Measurements from ENCODE around the gene MRPS15.

MRPS15 gene

DNA sequence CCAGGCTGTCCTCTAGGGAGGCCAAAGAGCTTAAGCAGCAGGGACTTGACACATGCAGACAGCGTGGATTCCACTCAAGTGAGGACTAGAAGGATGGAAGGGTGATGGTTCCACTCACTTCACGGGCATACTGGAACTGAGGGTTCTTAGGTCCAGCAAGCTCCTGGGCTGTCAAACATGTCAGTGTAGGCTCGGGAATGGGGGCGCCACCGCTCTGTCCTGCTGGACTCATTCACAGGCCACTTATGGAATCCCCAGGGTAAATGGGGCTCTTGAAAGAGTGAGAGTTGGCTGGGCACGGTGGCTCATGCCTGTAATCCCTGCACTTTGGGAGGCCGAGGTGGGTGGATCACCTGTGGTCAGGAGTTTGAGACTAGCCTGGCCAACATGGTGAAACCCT lies 46.2 kb upstream of the MRPS15 start:
- H3F3A ChIP-seq (ENCODE audit: control insufficient read depth, insufficient read depth): no peaks in the 10 kb centered on the region
- no peaks in the 10 kb centered on the region for H3K79me2 ChIP-seq (ENCODE audit: control insufficient read depth, low read length)
- H3K4me2 ChIP-seq (ENCODE audit: low read length): no peak overlapping the region
- H3K9me3 ChIP-seq (ENCODE audit: control insufficient read depth, insufficient read depth, low read length): no peaks in the 10 kb centered on the region
- no peak overlapping the region for H3K27ac ChIP-seq (ENCODE audit: low read depth, low read length)
- no peak for TF ChIP-seq EZH2phosphoT487 (IDR thresholded peaks at IDR 0.05; ENCODE audit: borderline replicate concordance, low read length)
- TF ChIP-seq, protein P1, sequence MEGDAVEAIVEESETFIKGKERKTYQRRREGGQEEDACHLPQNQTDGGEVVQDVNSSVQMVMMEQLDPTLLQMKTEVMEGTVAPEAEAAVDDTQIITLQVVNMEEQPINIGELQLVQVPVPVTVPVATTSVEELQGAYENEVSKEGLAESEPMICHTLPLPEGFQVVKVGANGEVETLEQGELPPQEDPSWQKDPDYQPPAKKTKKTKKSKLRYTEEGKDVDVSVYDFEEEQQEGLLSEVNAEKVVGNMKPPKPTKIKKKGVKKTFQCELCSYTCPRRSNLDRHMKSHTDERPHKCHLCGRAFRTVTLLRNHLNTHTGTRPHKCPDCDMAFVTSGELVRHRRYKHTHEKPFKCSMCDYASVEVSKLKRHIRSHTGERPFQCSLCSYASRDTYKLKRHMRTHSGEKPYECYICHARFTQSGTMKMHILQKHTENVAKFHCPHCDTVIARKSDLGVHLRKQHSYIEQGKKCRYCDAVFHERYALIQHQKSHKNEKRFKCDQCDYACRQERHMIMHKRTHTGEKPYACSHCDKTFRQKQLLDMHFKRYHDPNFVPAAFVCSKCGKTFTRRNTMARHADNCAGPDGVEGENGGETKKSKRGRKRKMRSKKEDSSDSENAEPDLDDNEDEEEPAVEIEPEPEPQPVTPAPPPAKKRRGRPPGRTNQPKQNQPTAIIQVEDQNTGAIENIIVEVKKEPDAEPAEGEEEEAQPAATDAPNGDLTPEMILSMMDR (IDR thresholded peaks at IDR 0.05; ENCODE audit: low read depth, low read length, poor library complexity, severe bottlenecking): no peak
- no peak overlapping the region for H3K4me3 ChIP-seq (ENCODE audit: low read length)
- no peaks in the 10 kb centered on the region for H3K27me3 ChIP-seq (ENCODE audit: control insufficient read depth, low read length)
- H3K36me3 ChIP-seq (ENCODE audit: control insufficient read depth, low read length): no peaks in the 10 kb centered on the region
- H4K20me1 ChIP-seq (ENCODE audit: control insufficient read depth, insufficient read depth, low read depth, low read length): no peaks in the 10 kb centered on the region
- H3K4me1 ChIP-seq (ENCODE audit: control insufficient read depth, low read length): no peaks in the 10 kb centered on the region
- H3K9me2 ChIP-seq (replicated peaks; ENCODE audit: control insufficient read depth, low read length): no peaks in the 10 kb centered on the region

DNA sequence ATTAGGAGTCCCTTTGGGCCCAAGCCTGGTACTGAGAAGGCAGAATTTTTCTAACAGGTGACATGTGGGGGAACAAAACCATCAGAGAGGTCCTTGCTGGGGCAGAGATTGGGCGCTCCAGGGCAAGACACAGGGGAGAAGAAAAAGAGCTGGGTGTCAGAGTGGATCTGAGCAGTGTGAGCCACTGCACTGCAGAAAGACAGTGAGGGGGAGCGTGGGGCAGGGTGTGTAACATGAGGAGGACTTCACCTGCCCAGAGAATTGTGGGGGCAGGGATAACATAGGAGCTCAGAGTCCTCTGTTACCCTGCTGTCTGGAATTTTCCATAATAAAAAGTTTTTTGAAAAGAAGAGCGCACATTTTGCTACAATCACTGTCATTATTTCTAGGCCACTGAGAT lies 44.1 kb upstream of the MRPS15 start:
- Histone ChIP-seq H3K4me2 (ENCODE audit: low read length) (no peak overlapping the region), H3K4me1 (ENCODE audit: control insufficient read depth, low read length) (no peaks in the 10 kb centered on the region), H3F3A (ENCODE audit: control insufficient read depth, insufficient read depth) (no peaks in the 10 kb centered on the region), H3K9me3 (ENCODE audit: control insufficient read depth, insufficient read depth, low read length) (no peaks in the 10 kb centered on the region), H3K27ac (ENCODE audit: low read depth, low read length) (no peak overlapping the region), H3K4me3 (ENCODE audit: low read length) (no peak overlapping the region), H3K79me2 (ENCODE audit: control insufficient read depth, low read length) (no peaks in the 10 kb centered on the region), H3K36me3 (ENCODE audit: control insufficient read depth, low read length) (no peaks in the 10 kb centered on the region), H4K20me1 (ENCODE audit: control insufficient read depth, insufficient read depth, low read depth, low read length) (no peaks in the 10 kb centered on the region), H3K9me2 (replicated peaks; ENCODE audit: control insufficient read depth, low read length) (no peaks in the 10 kb centered on the region), H3K27me3 (ENCODE audit: control insufficient read depth, low read length) (peaks cover 10% of the 10 kb centered on the region)
- TF ChIP-seq, protein P1 (IDR thresholded peaks at IDR 0.05; ENCODE audit: low read depth, low read length, poor library complexity, severe bottlenecking): no peak
- no peak for TF ChIP-seq EZH2phosphoT487 (IDR thresholded peaks at IDR 0.05; ENCODE audit: borderline replicate concordance, low read length)

DNA sequence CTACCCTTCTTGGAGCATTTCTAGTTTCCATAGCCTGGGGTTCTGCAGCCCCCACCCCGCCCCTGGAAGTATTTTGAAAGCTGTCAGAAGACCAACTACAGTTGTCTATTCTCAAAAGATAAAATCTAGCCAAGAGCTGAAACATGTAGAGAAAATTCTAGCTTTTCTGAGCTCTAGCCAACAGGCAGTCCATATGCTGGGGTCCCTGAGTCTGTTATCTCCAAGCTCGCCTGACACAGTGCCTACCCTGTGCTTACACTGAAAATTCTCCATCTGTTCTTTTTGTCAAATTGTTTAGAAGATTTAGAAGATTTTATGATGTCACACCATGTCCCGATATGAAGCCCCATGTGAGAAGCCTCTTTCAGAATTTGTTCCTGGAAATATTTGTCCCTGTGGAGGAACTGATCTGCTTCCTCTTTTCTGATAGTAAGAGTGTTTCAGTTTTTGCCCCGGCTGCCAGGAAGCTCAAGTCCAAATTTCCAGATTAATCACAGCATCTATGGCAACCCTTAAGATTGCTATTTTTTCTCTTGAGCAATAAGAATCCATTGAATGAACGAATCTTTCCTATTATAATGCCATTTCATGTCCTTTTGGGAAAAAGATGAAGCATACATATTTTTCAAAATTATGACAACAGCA lies 42.2 kb upstream of the MRPS15 start:
- Histone ChIP-seq H3K4me3 (ENCODE audit: low read length) (no peak overlapping the region), H3K27me3 (ENCODE audit: control insufficient read depth, low read length) (peaks cover 18% of the 10 kb centered on the region), H3F3A (ENCODE audit: control insufficient read depth, insufficient read depth) (no peaks in the 10 kb centered on the region), H3K27ac (ENCODE audit: low read depth, low read length) (no peak overlapping the region), H3K4me2 (ENCODE audit: low read length) (no peak overlapping the region), H3K9me2 (replicated peaks; ENCODE audit: control insufficient read depth, low read length) (no peaks in the 10 kb centered on the region), H3K4me1 (ENCODE audit: control insufficient read depth, low read length) (no peaks in the 10 kb centered on the region), H3K9me3 (ENCODE audit: control insufficient read depth, insufficient read depth, low read length) (no peaks in the 10 kb centered on the region), H3K79me2 (ENCODE audit: control insufficient read depth, low read length) (no peaks in the 10 kb centered on the region), H3K36me3 (ENCODE audit: control insufficient read depth, low read length) (no peaks in the 10 kb centered on the region), H4K20me1 (ENCODE audit: control insufficient read depth, insufficient read depth, low read depth, low read length) (no peaks in the 10 kb centered on the region)
- TF ChIP-seq, protein P1 (IDR thresholded peaks at IDR 0.05; ENCODE audit: low read depth, low read length, poor library complexity, severe bottlenecking): no peak
- TF ChIP-seq EZH2phosphoT487 (IDR thresholded peaks at IDR 0.05; ENCODE audit: borderline replicate concordance, low read length): no peak
